HepG2 (cell line): ENCODE results near the gene REM2. TPM values are rescaled to one million over a fixed set of nuclear protein-coding genes. Genes with fewer than 3 reads are reported as not detected.

Experiments
- ATAC-seq: fragments of 200-7000 bp; cut with Tn5 transposase; 3 replicates; pipeline ENCODE4 v1.9.1; 2020; ENCODE audit warnings: mild to moderate bottlenecking, moderate library complexity
- BruUV-seq: library from RNA; stranded (reverse); fragments of 400-500 nt; replicated peaks from 2 replicates; lab custom pipeline; 2021; lab: Mats Ljungman, UMichigan
- CTCF ChIA-PET: fragments of 300-600 bp; formaldehyde crosslinking; extraction: SDS; loops from one replicate; lab custom pipeline; 2021; ENCODE audit warnings: low total read pairs, inconsistent platforms, low intra/inter-chr PET ratio; lab: Yijun Ruan, JAX
- POLR2A ChIA-PET: fragments of 350-600 bp; sonication (Branson Sonifier 250); formaldehyde crosslinking; loops from one replicate; lab custom pipeline; 2020; ENCODE audit warnings: antibody characterized with exemption, inconsistent platforms; lab: Yijun Ruan, JAX
- DNase-seq: peaks from one replicate; pipeline ENCODE4 v3.0.0-alpha.2; 2015; ENCODE audit warnings: low spot score
- FAIRE-seq: peaks from 3 replicates; lab custom pipeline; 2011; peaks lifted over from hg19 to GRCh38; lab: Jason Lieb, UNC
- H2AFZ ChIP-seq: one replicate; pipeline ENCODE4 v1.6.1; 2011; ENCODE audit warnings: low read length, inconsistent platforms
- H3K27ac ChIP-seq: fragments of 300-600 bp; 3 replicates; pipeline ENCODE4 v1.8.0; 2011; ENCODE audit warnings: mixed run types, mild to moderate bottlenecking, mixed read lengths, low read length, inconsistent platforms; ENCODE audit not compliant: insufficient read depth; ENCODE audit errors: extremely low read length
- H3K27me3 ChIP-seq, 2 experiments: fragments of 200-600 bp in 1 of 2; 2 replicates in 1 of 2; 3 replicates in 1 of 2; pipeline versions ENCODE4 v1.6.0 to v1.8.0; 2011; ENCODE audit warnings: low read length in 2 of 2, mild to moderate bottlenecking in 2 of 2, moderate library complexity in 2 of 2, inconsistent platforms in 1 of 2; ENCODE audit not compliant: insufficient read depth in 2 of 2, control insufficient read depth in 1 of 2
- H3K36me3 ChIP-seq, 2 experiments: fragments of 200-600 bp in 1 of 2; replicated peaks in 1 of 2; 2 replicates in 1 of 2; 3 replicates in 1 of 2; pipeline versions ENCODE4 v1.5.1 to v1.8.0; 2011; ENCODE audit warnings: low read length in 2 of 2, inconsistent platforms in 1 of 2; ENCODE audit not compliant: insufficient read depth in 2 of 2, control insufficient read depth in 1 of 2
- H3K4me1 ChIP-seq: 2 replicates; pipeline ENCODE4 v1.5.1; 2012; ENCODE audit warnings: low read length, inconsistent platforms; ENCODE audit not compliant: insufficient read depth
- H3K4me2 ChIP-seq: 2 replicates; pipeline ENCODE4 v1.6.0; 2011; ENCODE audit warnings: low read depth, low read length, inconsistent platforms
- H3K4me3 ChIP-seq, 3 experiments: fragments of 200-600 bp in 1 of 3; sonication (generic), shearing (Covaris generic) in 1 of 3; replicated peaks in 1 of 3; 2 replicates each; pipeline ENCODE4 v1.5.1; 2011 to 2016; ENCODE audit warnings: low read length in 3 of 3, inconsistent platforms in 2 of 3, low read depth in 2 of 3, mild to moderate bottlenecking in 2 of 3, control low read depth in 1 of 3, mixed read lengths in 1 of 3; ENCODE audit not compliant: insufficient read depth in 1 of 3
- H3K79me2 ChIP-seq: one replicate; pipeline ENCODE4 v1.6.1; 2011; ENCODE audit warnings: low read length, inconsistent platforms; ENCODE audit not compliant: insufficient read depth
- H3K9ac ChIP-seq: 2 replicates; pipeline ENCODE4 v1.6.0; 2011; ENCODE audit warnings: mild to moderate bottlenecking, low read depth, low read length, inconsistent platforms; ENCODE audit not compliant: insufficient read depth
- H3K9me3 ChIP-seq: 2 replicates; pipeline ENCODE4 v1.5.1; 2012; ENCODE audit warnings: mild to moderate bottlenecking, low read length
- H4K20me1 ChIP-seq: 2 replicates; pipeline ENCODE4 v1.6.0; 2011; ENCODE audit warnings: inconsistent platforms, mild to moderate bottlenecking, low read length, moderate library complexity; ENCODE audit not compliant: insufficient read depth
- BCL3 ChIP-seq: sonication (generic); formaldehyde crosslinking; IDR thresholded peaks from 2 replicates; pipeline ENCODE4 v1.5.1; 2020; ENCODE audit warnings: mild to moderate bottlenecking, missing genetic modification reagents, moderate library complexity
- BRCA1 ChIP-seq: sonication (generic); formaldehyde crosslinking; IDR thresholded peaks from 2 replicates; pipeline ENCODE4 v1.4.0; 2020; ENCODE audit warnings: missing genetic modification reagents
- FOSL1 ChIP-seq: sonication (generic); formaldehyde crosslinking; IDR thresholded peaks from 2 replicates; pipeline ENCODE4 v1.9.0; 2021; ENCODE audit warnings: missing genetic modification reagents, borderline replicate concordance
- MLX ChIP-seq: IDR thresholded peaks from 2 replicates; pipeline ENCODE4 v1.6.1; 2016
- MNT ChIP-seq: fragments of 450-650 bp; IDR thresholded peaks from 2 replicates; pipeline ENCODE4 v1.6.1; 2016
- MTA1 ChIP-seq: sonication (generic); formaldehyde crosslinking; IDR thresholded peaks from 2 replicates; pipeline ENCODE4 v1.4.0; 2020; ENCODE audit warnings: missing genetic modification reagents, mild to moderate bottlenecking, borderline replicate concordance
- PLRG1 ChIP-seq: fragments of 450-650 bp; conservative IDR thresholded peaks from 2 replicates; pipeline ENCODE4 v1.6.1; 2016
- RBM22 ChIP-seq: fragments of 200-400 bp; formaldehyde crosslinking; optimal IDR thresholded peaks from 2 replicates; pipeline ENCODE3; 2017; ENCODE audit warnings: mild to moderate bottlenecking, low read length, moderate library complexity
- ZBTB26 ChIP-seq: IDR thresholded peaks from 2 replicates; pipeline ENCODE4 v1.6.1; 2016; ENCODE audit warnings: missing compliant biosample characterization, missing genetic modification reagents, borderline replicate concordance
- ZNF225 ChIP-seq: sonication (generic); formaldehyde crosslinking; IDR thresholded peaks from 2 replicates; pipeline ENCODE4 v1.4.0; 2020; ENCODE audit warnings: mild to moderate bottlenecking, missing genetic modification reagents
- ZNF317 ChIP-seq: sonication (generic); formaldehyde crosslinking; IDR thresholded peaks from 2 replicates; pipeline ENCODE4 v1.5.0; 2020; ENCODE audit warnings: mild to moderate bottlenecking, missing genetic modification reagents
- ZNF513 ChIP-seq: sonication (generic); formaldehyde crosslinking; conservative IDR thresholded peaks from 2 replicates; pipeline ENCODE4 v1.5.0; 2020; ENCODE audit warnings: missing genetic modification reagents
- ZNF564 ChIP-seq: sonication (generic); formaldehyde crosslinking; IDR thresholded peaks from 2 replicates; pipeline ENCODE4 v1.8.1; 2023; ENCODE audit warnings: mild to moderate bottlenecking, missing genetic modification reagents
- ZNF687 ChIP-seq: sonication (generic); formaldehyde crosslinking; IDR thresholded peaks from 2 replicates; pipeline ENCODE4 v1.5.1; 2020; ENCODE audit warnings: mild to moderate bottlenecking, missing genetic modification reagents, moderate library complexity
- WGBS: methylation state at CpG from one replicate; pipeline ENCODE4 v1.1.6; 2017; ENCODE audit warnings: low lambda C conversion rate; 5-methylcytosine and 5-hydroxymethylcytosine counted together
- in situ Hi-C: cut with HindIII; loops from 2 replicates; pipeline ENCODE4 v1.10.0; 2017; ENCODE audit warnings: low pct_unique_long_range_greater_than_20kb; ENCODE audit not compliant: extremely low pct_ligation_motif_present
- intact Hi-C: fragments of 100-400 bp; cut with micrococcal nuclease; formaldehyde crosslinking; loops from one replicate; pipeline ENCODE4 v1.10.0; 2022; ENCODE audit not compliant: unreplicated experiment
- polyA plus RNA-seq, 8 experiments: library from polyadenylated mRNA; depleted of rRNA in 3 of 8; stranded (reverse) in 7 of 8; unstranded in 1 of 8; fragments of >200 nt; fragmentation: Illumina TruSeq in 4 of 8; extraction: Trizol in 4 of 8; gene quantifications; 2 replicates each; pipeline versions ENCODE4 v1.2.1 to v1.2.3, GENCODE V29; 2011 to 2016; ENCODE audit warnings: low read depth in 4 of 8, missing spikeins in 1 of 8, mixed read lengths in 1 of 8; ENCODE audit not compliant: insufficient read depth in 1 of 8
- total RNA-seq, 5 experiments: library from RNA; depleted of rRNA; stranded (reverse); fragments of >200 nt; fragmentation: Illumina TruSeq; extraction: Trizol; gene quantifications; 2 replicates each; pipeline ENCODE4 v1.2.3, GENCODE V29; 2016; ENCODE audit warnings: low read depth in 1 of 5

Gene REM2
- total and polyA plus RNA-seq, 2 of the 13 experiments (the other 11 are each of a cell fraction or from before 2014, with no cell fraction given): 0.20 TPM; not detected in 1

- Histone ChIP-seq H3K4me2 (no peak overlapping the region), H4K20me1 (no peaks in the 10 kb centered on the region), H2AFZ (no peak overlapping the region), H3K27me3 (peaks cover 0 to 3% of the 10 kb centered on the region in 2 experiments; a peak in 2 of 5 replicates), H3K4me3 (no peak overlapping the region), H3K79me2 (no peaks in the 10 kb centered on the region), H3K27ac (no peak overlapping the region), H3K36me3 (no peaks in the 10 kb centered on the region), H3K4me1 (peaks cover 50% of the 10 kb centered on the region), H3K9ac (no peak overlapping the region), H3K9me3 (no peaks in the 10 kb centered on the region)
- intact Hi-C loops (no loop called here), in situ Hi-C loops (loop anchor here (5.0 kb wide), 1 partner anchor 79 kb away; no protein-coding TSS in a partner anchor)
- WGBS: 89% methylated on average over 7 of the region's 7 CpGs
- FAIRE-seq (no peak), ATAC-seq (no peak), DNase-seq (no peak)
- POLR2A ChIA-PET: interaction anchor here (0.7 to 5.3 kb wide), 6 partner anchors 14 to 75 kb away, joined by 4 to 44 read pairs (median 26); partner anchors contain the start of genes LRP10 and PRMT5
- CTCF ChIA-PET: interaction anchor here (5.0 to 6.2 kb wide), 2 partner anchors 30 to 344 kb away, joined by 46 to 67 read pairs; partner anchors contain the start of gene LRP10
- BruUV-seq: no TSS peak
- TF ChIP-seq ZNF564: no peak
- no peak for TF ChIP-seq ZBTB26 (CRISPR knock-in tag)
- TF ChIP-seq FOSL1 (CRISPR knock-in tag): 0 out of 2 replicates have a peak, but pooled peaks have one; percentile 9
- TF ChIP-seq MLX (CRISPR knock-in tag): no peak
- TF ChIP-seq MTA1 (CRISPR knock-in tag): no peak
- TF ChIP-seq ZNF225 (CRISPR knock-in tag): peak; percentile 60; the same call in 1 of the 2 replicates
- no peak for TF ChIP-seq RBM22
- peak; percentile 34; the same call in 1 of the 2 replicates for TF ChIP-seq ZNF687 (CRISPR knock-in tag)
- no peak for TF ChIP-seq ZNF513 (CRISPR knock-in tag)
- TF ChIP-seq BCL3 (CRISPR knock-in tag): no peak
- TF ChIP-seq BRCA1: no peak
- no peak for TF ChIP-seq ZNF317 (CRISPR knock-in tag)
- TF ChIP-seq PLRG1: no peak
- TF ChIP-seq MNT: no peak
Measured at GRCh38 chr14:22901799-22902198, 18.8 kb downstream of the REM2 start.
